Tibial nerve (tissue), 4 donors: ENCODE data around the gene PIGV. TPM values are rescaled to one million over a fixed set of nuclear protein-coding genes. Genes with fewer than 3 reads are reported as not detected.

Experiments
- DNase-seq, 2 donors: peaks; one replicate each; pipeline ENCODE4 v3.0.0-alpha.2; 2019; ENCODE audit warnings: low spot score in 2 of 2
- H3K27ac ChIP-seq, 4 donors: fragments of 200-600 bp; sonication (generic) in 3 of 4; one replicate each; pipeline ENCODE4 v1.5.1; 2017 to 2019; ENCODE audit warnings: mild to moderate bottlenecking in 1 of 4
- H3K27me3 ChIP-seq, 2 donors: fragments of 200-600 bp; sonication (generic) in 1 of 2; one replicate each; pipeline versions ENCODE4 v1.5.1 to v1.6.0; 2017 to 2019
- H3K36me3 ChIP-seq, 3 donors: fragments of 200-600 bp; sonication (generic); one replicate each; pipeline ENCODE4 v1.5.1; 2018 to 2019
- H3K4me1 ChIP-seq, 4 donors: fragments of 200-600 bp; sonication (generic) in 3 of 4; one replicate each; pipeline ENCODE4 v1.5.1; 2017 to 2019
- H3K4me3 ChIP-seq, 4 donors: fragments of 200-600 bp; sonication (generic) in 3 of 4; one replicate each; pipeline ENCODE4 v1.5.1; 2017 to 2019; ENCODE audit warnings: mild to moderate bottlenecking in 1 of 4, moderate library complexity in 1 of 4
- H3K9me3 ChIP-seq, 4 donors: fragments of 200-600 bp; sonication (generic) in 3 of 4; one replicate each; pipeline ENCODE4 v1.5.1; 2017 to 2019
- EP300 ChIP-seq, 2 donors: sonication (generic); formaldehyde crosslinking; IDR thresholded peaks; one replicate each; pipeline ENCODE4 v1.6.1; 2017; ENCODE audit warnings: antibody characterized with exemption in 2 of 2, mild to moderate bottlenecking in 1 of 2
- POLR2A ChIP-seq, 2 donors: fragments of 450-650 bp; IDR thresholded peaks; one replicate each; pipeline ENCODE4 v1.6.1; 2017; ENCODE audit warnings: antibody characterized with exemption in 2 of 2, mild to moderate bottlenecking in 2 of 2, moderate library complexity in 2 of 2
- WGBS, 2 donors: methylation state at CpG; one replicate each; pipeline ENCODE4 v1.1.5; 2018; 5-methylcytosine and 5-hydroxymethylcytosine counted together
- total RNA-seq, 4 donors: library from RNA; depleted of rRNA; stranded (reverse); fragments of >200 nt; gene quantifications; one replicate each; pipeline ENCODE4 v1.1.0, GENCODE V29; 2016
- TF ChIP-seq, protein P1 (sequence below), 5 experiments: fragments of 200-600 bp in 3 of 5; fragments of 450-650 bp in 2 of 5; sonication (generic) in 3 of 5; IDR thresholded peaks; one replicate each; pipeline ENCODE4 v1.5.1; 2016 to 2019; ENCODE audit warnings: antibody characterized with exemption in 5 of 5, mild to moderate bottlenecking in 3 of 5, moderate library complexity in 2 of 5

Gene PIGV
- total RNA-seq, 4 donors from 2014 or later, result 9.3 to 22.2 (median 17.6) TPM

DNA sequence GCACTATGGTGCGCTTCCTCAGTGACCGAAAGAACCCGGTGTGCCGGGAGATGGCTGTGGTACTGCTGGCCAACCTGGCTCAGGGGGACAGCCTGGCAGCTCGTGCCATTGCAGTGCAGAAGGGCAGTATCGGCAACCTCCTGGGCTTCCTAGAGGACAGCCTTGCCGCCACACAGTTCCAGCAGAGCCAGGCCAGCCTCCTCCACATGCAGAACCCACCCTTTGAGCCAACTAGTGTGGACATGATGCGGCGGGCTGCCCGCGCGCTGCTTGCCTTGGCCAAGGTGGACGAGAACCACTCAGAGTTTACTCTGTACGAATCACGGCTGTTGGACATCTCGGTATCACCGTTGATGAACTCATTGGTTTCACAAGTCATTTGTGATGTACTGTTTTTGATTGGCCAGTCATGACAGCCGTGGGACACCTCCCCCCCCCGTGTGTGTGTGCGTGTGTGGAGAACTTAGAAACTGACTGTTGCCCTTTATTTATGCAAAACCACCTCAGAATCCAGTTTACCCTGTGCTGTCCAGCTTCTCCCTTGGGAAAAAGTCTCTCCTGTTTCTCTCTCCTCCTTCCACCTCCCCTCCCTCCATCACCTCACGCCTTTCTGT is 7.3 kb upstream of the PIGV start:
- no peak overlapping the region for H3K4me3 ChIP-seq
- H3K27me3 ChIP-seq, result no peaks in the 10 kb centered on the region
- peaks cover 7 to 53% (median 27%) of the 10 kb centered on the region in 4 donors for H3K4me1 ChIP-seq
- no peak for TF ChIP-seq EP300 (IDR thresholded peaks at IDR 0.05)
- no peak for TF ChIP-seq POLR2A (IDR thresholded peaks at IDR 0.05)
- TF ChIP-seq, protein P1, sequence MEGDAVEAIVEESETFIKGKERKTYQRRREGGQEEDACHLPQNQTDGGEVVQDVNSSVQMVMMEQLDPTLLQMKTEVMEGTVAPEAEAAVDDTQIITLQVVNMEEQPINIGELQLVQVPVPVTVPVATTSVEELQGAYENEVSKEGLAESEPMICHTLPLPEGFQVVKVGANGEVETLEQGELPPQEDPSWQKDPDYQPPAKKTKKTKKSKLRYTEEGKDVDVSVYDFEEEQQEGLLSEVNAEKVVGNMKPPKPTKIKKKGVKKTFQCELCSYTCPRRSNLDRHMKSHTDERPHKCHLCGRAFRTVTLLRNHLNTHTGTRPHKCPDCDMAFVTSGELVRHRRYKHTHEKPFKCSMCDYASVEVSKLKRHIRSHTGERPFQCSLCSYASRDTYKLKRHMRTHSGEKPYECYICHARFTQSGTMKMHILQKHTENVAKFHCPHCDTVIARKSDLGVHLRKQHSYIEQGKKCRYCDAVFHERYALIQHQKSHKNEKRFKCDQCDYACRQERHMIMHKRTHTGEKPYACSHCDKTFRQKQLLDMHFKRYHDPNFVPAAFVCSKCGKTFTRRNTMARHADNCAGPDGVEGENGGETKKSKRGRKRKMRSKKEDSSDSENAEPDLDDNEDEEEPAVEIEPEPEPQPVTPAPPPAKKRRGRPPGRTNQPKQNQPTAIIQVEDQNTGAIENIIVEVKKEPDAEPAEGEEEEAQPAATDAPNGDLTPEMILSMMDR (IDR thresholded peaks at IDR 0.05), result no peak
- H3K9me3 ChIP-seq, result no peaks in the 10 kb centered on the region
- H3K36me3 ChIP-seq, result peaks cover 0 to 54% (median 42%) of the 10 kb centered on the region in 3 donors
- H3K27ac ChIP-seq, result peak overlapping the region in 2 of 4 donors; percentile 1 to 50
- DNase-seq, result no peak
- WGBS, 2 donors, result 79 to 81% methylated on average over 20 to 21 of the region's 21 CpGs

DNA sequence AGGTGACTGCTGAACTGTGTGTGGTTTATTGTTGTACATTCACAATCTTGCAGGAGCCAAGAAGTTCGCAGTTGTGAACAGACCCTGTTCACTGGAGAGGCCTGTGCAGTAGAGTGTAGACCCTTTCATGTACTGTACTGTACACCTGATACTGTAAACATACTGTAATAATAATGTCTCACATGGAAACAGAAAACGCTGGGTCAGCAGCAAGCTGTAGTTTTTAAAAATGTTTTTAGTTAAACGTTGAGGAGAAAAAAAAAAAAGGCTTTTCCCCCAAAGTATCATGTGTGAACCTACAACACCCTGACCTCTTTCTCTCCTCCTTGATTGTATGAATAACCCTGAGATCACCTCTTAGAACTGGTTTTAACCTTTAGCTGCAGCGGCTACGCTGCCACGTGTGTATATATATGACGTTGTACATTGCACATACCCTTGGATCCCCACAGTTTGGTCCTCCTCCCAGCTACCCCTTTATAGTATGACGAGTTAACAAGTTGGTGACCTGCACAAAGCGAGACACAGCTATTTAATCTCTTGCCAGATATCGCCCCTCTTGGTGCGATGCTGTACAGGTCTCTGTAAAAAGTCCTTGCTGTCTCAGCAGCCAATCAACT is 6.4 kb upstream of the PIGV start:
- H3K27me3 ChIP-seq, result no peaks in the 10 kb centered on the region
- H3K36me3 ChIP-seq, result peaks cover 0 to 45% (median 34%) of the 10 kb centered on the region in 3 donors
- peaks cover 7 to 60% (median 36%) of the 10 kb centered on the region in 4 donors for H3K4me1 ChIP-seq
- TF ChIP-seq EP300 (IDR thresholded peaks at IDR 0.05), result no peak
- TF ChIP-seq POLR2A (IDR thresholded peaks at IDR 0.05), result no peak
- TF ChIP-seq, protein P1 (IDR thresholded peaks at IDR 0.05), result no peak
- no peak for DNase-seq
- no peak overlapping the region for H3K4me3 ChIP-seq
- WGBS, 2 donors, result 55 to 62% methylated on average over 11 of the region's 11 CpGs
- peak overlapping the region in 2 of 4 donors; percentile 50 to 100 for H3K27ac ChIP-seq
- H3K9me3 ChIP-seq, result no peaks in the 10 kb centered on the region

DNA sequence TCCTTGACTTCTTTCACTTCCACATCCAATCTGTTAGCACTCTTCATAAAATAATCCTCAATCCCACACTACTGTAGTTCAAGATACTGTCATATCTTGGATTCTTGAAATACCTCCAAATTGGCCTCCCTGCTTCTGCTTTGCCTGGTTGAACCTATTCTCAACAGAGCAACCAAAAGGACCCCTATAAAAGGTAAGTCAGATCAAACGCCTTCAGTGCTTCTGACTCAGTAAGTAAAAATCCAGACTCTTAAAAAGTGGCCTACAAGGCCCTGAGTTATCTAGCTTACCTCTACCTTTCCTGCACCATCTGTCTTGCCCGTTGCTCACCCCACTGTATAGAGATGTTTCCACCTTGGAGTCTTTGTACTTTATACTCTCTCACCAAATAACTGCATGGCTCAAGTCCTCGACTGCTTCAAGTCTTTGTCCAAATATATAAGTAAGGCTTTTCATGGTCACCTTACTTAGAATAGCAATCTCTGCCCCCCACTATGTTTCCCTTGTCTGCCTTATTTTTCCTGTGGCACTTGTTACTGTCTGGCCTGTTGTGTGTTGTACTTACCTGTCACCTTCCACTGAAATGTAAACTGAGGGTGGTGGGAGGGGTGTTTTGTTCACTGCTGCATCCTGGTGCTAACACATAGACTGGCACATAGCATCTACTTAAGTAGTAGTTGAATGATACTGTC is 5.1 kb upstream of the PIGV start:
- Histone ChIP-seq H3K36me3 (peaks cover 0 to 32% (median 22%) of the 10 kb centered on the region in 3 donors), H3K27me3 (no peaks in the 10 kb centered on the region), H3K9me3 (no peaks in the 10 kb centered on the region), H3K27ac (peak overlapping the region; percentile 53 to 100 (median 98)), H3K4me3 (no peak overlapping the region), H3K4me1 (peaks cover 7 to 69% (median 44%) of the 10 kb centered on the region in 4 donors)
- DNase-seq, result no peak
- TF ChIP-seq EP300 (IDR thresholded peaks at IDR 0.05) (no peak), POLR2A (IDR thresholded peaks at IDR 0.05) (no peak)
- TF ChIP-seq, protein P1 (IDR thresholded peaks at IDR 0.05), result no peak
- WGBS, 2 donors, result 57 to 69% methylated on average over 3 of the region's 3 CpGs

DNA sequence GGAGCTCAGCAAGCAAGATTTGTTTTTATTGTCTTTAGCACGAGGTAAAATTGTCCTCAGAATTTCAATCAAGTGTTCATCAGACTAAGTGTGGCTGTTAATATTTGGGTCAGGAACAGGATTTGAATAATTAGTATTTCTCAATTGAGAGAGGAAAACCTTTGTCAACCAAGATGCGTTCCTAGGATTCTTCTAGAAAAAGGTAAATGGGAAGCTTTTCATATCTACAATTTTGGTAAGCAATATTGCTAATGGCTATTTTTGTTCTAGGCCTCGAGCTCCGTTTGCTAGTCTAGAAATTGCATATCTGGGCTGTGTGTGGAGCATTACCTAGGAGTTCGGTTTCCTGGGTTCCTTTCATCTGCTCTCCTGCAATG is 4.1 kb upstream of the PIGV start:
- H3K36me3 ChIP-seq, result peaks cover 0 to 22% (median 14%) of the 10 kb centered on the region in 3 donors
- peaks cover 7 to 70% (median 44%) of the 10 kb centered on the region in 4 donors for H3K4me1 ChIP-seq
- H3K9me3 ChIP-seq, result no peaks in the 10 kb centered on the region
- no peak for DNase-seq
- TF ChIP-seq, protein P1 (IDR thresholded peaks at IDR 0.05), result no peak
- TF ChIP-seq POLR2A (IDR thresholded peaks at IDR 0.05) (no peak), EP300 (IDR thresholded peaks at IDR 0.05) (no peak)
- WGBS, 2 donors, result 42 to 47% methylated on average over 5 of the region's 5 CpGs
- peak overlapping the region; percentile 53 to 100 (median 98) for H3K27ac ChIP-seq
- no peak overlapping the region for H3K4me3 ChIP-seq
- no peaks in the 10 kb centered on the region for H3K27me3 ChIP-seq
